GM18499 (cell line): ENCODE data around the gene NFAM1.

Experiments
- ATAC-seq: cut with Tn5 transposase; IDR thresholded peaks from one replicate; pipeline ENCODE4 v1.9.1; 2021; ENCODE audit warnings: moderate number of reproducible peaks; ENCODE audit not compliant: insufficient read depth, unreplicated experiment

The NFAM1 gene

GRCh38 chr22:42387631-42388030 is 44.6 kb downstream of the NFAM1 start:
- no peak for ATAC-seq

- no peak for ATAC-seq
Measured at GRCh38 chr22:42385696-42386095, 46.5 kb downstream of the NFAM1 start.

- no peak for ATAC-seq
Measured at GRCh38 chr22:42384506-42384905, 47.7 kb downstream of the NFAM1 start.

- ATAC-seq = no peak
Measured at GRCh38 chr22:42383851-42384417, 48.3 kb downstream of the NFAM1 start.

GRCh38 chr22:42383287-42383686 is 48.9 kb downstream of the NFAM1 start:
- no peak for ATAC-seq

- ATAC-seq = no peak
Measured at GRCh38 chr22:42380769-42381551, 51.2 kb downstream of the NFAM1 start.

- ATAC-seq = no peak
Measured at GRCh38 chr22:42379966-42380537, 52.2 kb downstream of the NFAM1 start.

GRCh38 chr22:42376711-42377554 is 55.3 kb downstream of the NFAM1 start:
- no peak for ATAC-seq

- ATAC-seq = no peak
Measured at GRCh38 chr22:42375982-42376381, 56.2 kb downstream of the NFAM1 start.

- no peak for ATAC-seq
Measured at GRCh38 chr22:42372976-42373375, 59.2 kb downstream of the NFAM1 start.

GRCh38 chr22:42371501-42371900 is 60.7 kb downstream of the NFAM1 start:
- ATAC-seq = no peak

GRCh38 chr22:42371099-42371498 is 61.1 kb downstream of the NFAM1 start:
- ATAC-seq = no peak

GRCh38 chr22:42369250-42370041 is 62.8 kb downstream of the NFAM1 start:
- peak; percentile 75 for ATAC-seq

GRCh38 chr22:42368379-42369249 is 63.6 kb downstream of the NFAM1 start:
- no peak for ATAC-seq

- no peak for ATAC-seq
Measured at GRCh38 chr22:42367980-42368378, 64.2 kb downstream of the NFAM1 start.

GRCh38 chr22:42366806-42367581 is 65.2 kb downstream of the NFAM1 start:
- no peak for ATAC-seq

GRCh38 chr22:42365942-42366695 is 66.1 kb downstream of the NFAM1 start:
- no peak for ATAC-seq
